ENCODE data around the gene OR2C1. TPM values are rescaled to one million over a fixed set of nuclear protein-coding genes. Genes with fewer than 3 reads are reported as not detected.
A peak's percentile ranks its signal among the peaks of the same experiment; 100 is the strongest.

The OR2C1 gene
- total RNA-seq, 1 experiment from 2014 or later: not detected

GRCh38 chr16:3400446-3400778 is 44.7 kb downstream of the OR2C1 start:
- Mint-ChIP-seq H3K27ac (peak overlapping the region; percentile 88 to 92 (median 90); a peak in 5 of 7 replicates), H3K27me3 (ENCODE audit: low read depth) (no peaks in the 10 kb centered on the region), H3K4me1 (peaks cover 7 to 9% of the 10 kb centered on the region in 2 experiments), H3K36me3 (ENCODE audit: insufficient read depth in 1 of 3, low read depth in 3 of 3) (peaks cover 56 to 65% (median 61%) of the 10 kb centered on the region in 3 experiments), H3K9me3 (peaks cover 18 to 28% of the 10 kb centered on the region in 2 experiments), H3K4me3 (peak overlapping the region; percentile 82 to 95)
- Histone ChIP-seq H3K18ac (ENCODE audit: insufficient read length, low read depth, low read length) (no peak overlapping the region), H4K5ac (ENCODE audit: insufficient read length, low read depth, low read length) (no peak overlapping the region), H3K9me3 (ENCODE audit: control insufficient read depth, low read depth, low read length) (no peaks in the 10 kb centered on the region), H2BK12ac (ENCODE audit: insufficient read length, low read depth, low read length) (no peak overlapping the region), H2BK20ac (ENCODE audit: low read depth, low read length, poor library complexity, severe bottlenecking) (no peak overlapping the region), H4K20me1 (ENCODE audit: control insufficient read depth, insufficient read depth, insufficient read length) (no peaks in the 10 kb centered on the region), H3K56ac (ENCODE audit: insufficient read length, low read depth, low read length) (no peak overlapping the region), H2BK15ac (ENCODE audit: low read depth, low read length) (no peak overlapping the region), H2BK5ac (ENCODE audit: insufficient read length, low read length) (no peak overlapping the region), H3K23ac (ENCODE audit: insufficient read length, low read depth, low read length) (no peak overlapping the region), H3K4ac (ENCODE audit: low read depth, low read length) (no peak overlapping the region), H2AFZ (ENCODE audit: low read length) (no peak overlapping the region), H2AK5ac (ENCODE audit: insufficient read length, low read length) (no peak overlapping the region), H3K27ac (ENCODE audit: insufficient read length, low read depth, low read length) (no peak overlapping the region), H3K4me1 (ENCODE audit: insufficient read depth, low read length) (no peaks in the 10 kb centered on the region), H3K23me2 (ENCODE audit: insufficient read length, low read depth, low read length, poor library complexity, severe bottlenecking) (peaks cover 12% of the 10 kb centered on the region), H3T11ph (ENCODE audit: low read length) (no peak overlapping the region), H3K4me2 (ENCODE audit: insufficient read depth, insufficient read length, low read length) (peak overlapping the region; percentile 98), H2BK120ac (ENCODE audit: low read depth, low read length, poor library complexity, severe bottlenecking) (no peak overlapping the region), H4K8ac (replicated peaks; ENCODE audit: insufficient read length, low read depth, low read length) (no peak overlapping the region), H3K27me3 (ENCODE audit: insufficient read depth, low read length) (no peaks in the 10 kb centered on the region), H3K14ac (ENCODE audit: insufficient read depth, low read length) (no peak overlapping the region), H3K79me1 (ENCODE audit: insufficient read depth, low read depth, low read length, poor library complexity, severe bottlenecking) (peaks cover 2% of the 10 kb centered on the region), H3K79me2 (ENCODE audit: insufficient read depth, low read length) (peaks cover 3% of the 10 kb centered on the region; the same call in 1 of the 2 replicates), H4K91ac (ENCODE audit: insufficient read length, low read depth, low read length) (no peak overlapping the region), H3K9ac (ENCODE audit: extremely low read depth, insufficient read length, low read length) (peak overlapping the region; percentile 86)
- DNase-seq: no peak
- TF ChIP-seq, protein P1, sequence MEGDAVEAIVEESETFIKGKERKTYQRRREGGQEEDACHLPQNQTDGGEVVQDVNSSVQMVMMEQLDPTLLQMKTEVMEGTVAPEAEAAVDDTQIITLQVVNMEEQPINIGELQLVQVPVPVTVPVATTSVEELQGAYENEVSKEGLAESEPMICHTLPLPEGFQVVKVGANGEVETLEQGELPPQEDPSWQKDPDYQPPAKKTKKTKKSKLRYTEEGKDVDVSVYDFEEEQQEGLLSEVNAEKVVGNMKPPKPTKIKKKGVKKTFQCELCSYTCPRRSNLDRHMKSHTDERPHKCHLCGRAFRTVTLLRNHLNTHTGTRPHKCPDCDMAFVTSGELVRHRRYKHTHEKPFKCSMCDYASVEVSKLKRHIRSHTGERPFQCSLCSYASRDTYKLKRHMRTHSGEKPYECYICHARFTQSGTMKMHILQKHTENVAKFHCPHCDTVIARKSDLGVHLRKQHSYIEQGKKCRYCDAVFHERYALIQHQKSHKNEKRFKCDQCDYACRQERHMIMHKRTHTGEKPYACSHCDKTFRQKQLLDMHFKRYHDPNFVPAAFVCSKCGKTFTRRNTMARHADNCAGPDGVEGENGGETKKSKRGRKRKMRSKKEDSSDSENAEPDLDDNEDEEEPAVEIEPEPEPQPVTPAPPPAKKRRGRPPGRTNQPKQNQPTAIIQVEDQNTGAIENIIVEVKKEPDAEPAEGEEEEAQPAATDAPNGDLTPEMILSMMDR (conservative IDR thresholded peaks at IDR 0.05): no peak
- no CpG with 5 or more reads among the region's 18 CpGs for WGBS (ENCODE audit: extremely low coverage, insufficient read length, low lambda C conversion rate)

Data from H9 (cell line).